ENCODE results near the gene TNN.

DNA sequence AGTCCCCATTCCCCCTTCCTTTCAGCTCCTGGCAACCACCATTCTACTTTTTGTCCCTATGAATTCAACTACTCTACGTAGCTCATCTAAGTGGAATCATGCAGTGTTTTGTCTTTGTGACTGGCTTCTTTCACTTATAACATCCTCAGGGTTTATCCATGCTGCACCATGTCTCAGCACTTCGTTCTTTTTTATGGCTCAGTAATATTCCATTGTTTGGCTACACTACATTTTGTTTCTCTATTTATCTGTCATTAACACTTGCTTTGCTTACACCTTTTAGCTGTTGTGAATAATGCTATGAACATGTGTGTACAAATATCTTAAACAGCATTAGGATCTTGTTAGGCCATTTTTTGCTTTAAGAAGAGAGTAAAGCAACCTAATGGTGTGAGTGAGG lies 42.9 kb upstream of the TNN start:
- TF ChIP-seq, protein P1, sequence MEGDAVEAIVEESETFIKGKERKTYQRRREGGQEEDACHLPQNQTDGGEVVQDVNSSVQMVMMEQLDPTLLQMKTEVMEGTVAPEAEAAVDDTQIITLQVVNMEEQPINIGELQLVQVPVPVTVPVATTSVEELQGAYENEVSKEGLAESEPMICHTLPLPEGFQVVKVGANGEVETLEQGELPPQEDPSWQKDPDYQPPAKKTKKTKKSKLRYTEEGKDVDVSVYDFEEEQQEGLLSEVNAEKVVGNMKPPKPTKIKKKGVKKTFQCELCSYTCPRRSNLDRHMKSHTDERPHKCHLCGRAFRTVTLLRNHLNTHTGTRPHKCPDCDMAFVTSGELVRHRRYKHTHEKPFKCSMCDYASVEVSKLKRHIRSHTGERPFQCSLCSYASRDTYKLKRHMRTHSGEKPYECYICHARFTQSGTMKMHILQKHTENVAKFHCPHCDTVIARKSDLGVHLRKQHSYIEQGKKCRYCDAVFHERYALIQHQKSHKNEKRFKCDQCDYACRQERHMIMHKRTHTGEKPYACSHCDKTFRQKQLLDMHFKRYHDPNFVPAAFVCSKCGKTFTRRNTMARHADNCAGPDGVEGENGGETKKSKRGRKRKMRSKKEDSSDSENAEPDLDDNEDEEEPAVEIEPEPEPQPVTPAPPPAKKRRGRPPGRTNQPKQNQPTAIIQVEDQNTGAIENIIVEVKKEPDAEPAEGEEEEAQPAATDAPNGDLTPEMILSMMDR (IDR thresholded peaks at IDR 0.05): no peak
- no peak for TF ChIP-seq POLR2A (IDR thresholded peaks at IDR 0.05)
